ENCODE data around the gene DERL3.
"Not testable (repeated sequence)": the region's sequence is repeated elsewhere in the genome, so short reads cannot be mapped to it uniquely, and the experiment has no call there.

DERL3 gene

GRCh38 chr22:23864499-23865154 lies 25.8 kb upstream of the DERL3 start:
- not testable (repeated sequence) for H3K4me1 ChIP-seq (ENCODE audit: control insufficient read depth, insufficient read depth, low read length); H3K4me3 ChIP-seq (ENCODE audit: low read depth, low read length); H3K27ac ChIP-seq (ENCODE audit: extremely low read depth, low read depth, low read length); H3K9me3 ChIP-seq (ENCODE audit: control insufficient read depth, insufficient read depth, low read depth, low read length)
- CTCF ChIA-PET, result interaction anchor here (0.6 to 4.0 kb wide), 5 partner anchors 14 to 38 kb away, joined by 3 to 24 read pairs (median 4); partner anchors contain the start of gene MIF
- POLR2A ChIA-PET, result interaction anchor here (1.4 kb wide), 1 partner anchor 30 kb away, joined by 4 read pairs; the partner anchor contains the start of gene MIF
- H3K36me3 ChIP-seq (ENCODE audit: control insufficient read depth in 2 of 2, insufficient read depth in 1 of 2, low read length in 2 of 2), result peaks cover 8 to 19% of the 10 kb centered on the region in 2 experiments; a peak in 2 of 3 replicates
- peak; percentile 75 for TF ChIP-seq PRDM10 (tag by site-specific recombination; IDR thresholded peaks at IDR 0.05)

- POLR2A ChIA-PET, result interaction anchor here (0.6 to 1.5 kb wide), 3 partner anchors 32 to 341 kb away, joined by 3 to 6 read pairs (median 4); partner anchors contain the start of gene MIF
- Histone ChIP-seq H3K9me3 (ENCODE audit: control insufficient read depth, insufficient read depth, low read depth, low read length) (no peaks in the 10 kb centered on the region), H3K36me3 (ENCODE audit: control insufficient read depth in 2 of 2, insufficient read depth in 1 of 2, low read length in 2 of 2) (no peaks in the 10 kb centered on the region; a peak in 1 of 3 replicates), H3K27ac (ENCODE audit: extremely low read depth, low read depth, low read length) (no peak overlapping the region), H3K4me3 (ENCODE audit: low read depth, low read length) (no peak overlapping the region), H3K4me1 (ENCODE audit: control insufficient read depth, insufficient read depth, low read length) (peaks cover 7% of the 10 kb centered on the region; the same call in 1 of the 2 replicates)
- CTCF ChIA-PET, result interaction anchor here (0.5 to 4.0 kb wide), 15 partner anchors 10 to 1869 kb away, joined by 3 to 26 read pairs (median 4); partner anchors contain the start of gene MIF
- no peak for TF ChIP-seq GFI1B (tag by site-specific recombination; IDR thresholded peaks at IDR 0.05)
- TF ChIP-seq ZBTB48 (tag by site-specific recombination; IDR thresholded peaks at IDR 0.05), result 0 out of 2 replicates have a peak, but pooled peaks have one; percentile 22
- TF ChIP-seq PRDM10 (tag by site-specific recombination; IDR thresholded peaks at IDR 0.05), result peak; percentile 64
- no peak for TF ChIP-seq ZNF560 (tag by site-specific recombination; IDR thresholded peaks at IDR 0.05; ENCODE audit: borderline replicate concordance)
- no peak for TF ChIP-seq ZNF518A (tag by site-specific recombination; conservative IDR thresholded peaks at IDR 0.05; ENCODE audit: low read depth)
- TF ChIP-seq CTCF (tag by site-specific recombination; IDR thresholded peaks at IDR 0.05), result peak; percentile 68
- peak; percentile 78 for TF ChIP-seq SCRT2 (tag by site-specific recombination; IDR thresholded peaks at IDR 0.05)
- TF ChIP-seq SCRT1 (tag by site-specific recombination; IDR thresholded peaks at IDR 0.05; ENCODE audit: borderline replicate concordance), result peak; percentile 70
- TF ChIP-seq HOXC10 (CRISPR knock-in tag; IDR thresholded peaks at IDR 0.05), result no peak
- peak; percentile 93 for TF ChIP-seq ZNF654 (tag by site-specific recombination; IDR thresholded peaks at IDR 0.05; ENCODE audit: low read depth)
Observed at GRCh38 chr22:23862103-23862502, 23.3 kb upstream of the DERL3 start.

- not testable (repeated sequence) for H3K36me3 ChIP-seq (ENCODE audit: control insufficient read depth in 2 of 2, insufficient read depth in 1 of 2, low read length in 2 of 2); H3K4me1 ChIP-seq (ENCODE audit: control insufficient read depth, insufficient read depth, low read length); H3K4me3 ChIP-seq (ENCODE audit: low read depth, low read length); H3K9me3 ChIP-seq (ENCODE audit: control insufficient read depth, insufficient read depth, low read depth, low read length); H3K27ac ChIP-seq (ENCODE audit: extremely low read depth, low read depth, low read length)
- ChIA-PET CTCF (interaction anchor here (0.6 to 1.2 kb wide), 3 partner anchors 14 to 254 kb away, joined by 3 to 4 read pairs (median 3); no protein-coding TSS in a partner anchor), POLR2A (interaction anchor here (1.6 kb wide), 1 partner anchor 34 kb away, joined by 8 read pairs; the partner anchor contains the start of gene MIF)
Observed at GRCh38 chr22:23860187-23860586, 21.4 kb upstream of the DERL3 start.

Measured in HEK293 (cell line).